Loucy (cell line): ENCODE results near the gene MYEOV.

Experiments
- H2AFZ ChIP-seq: fragments of 200-600 bp; sonication (generic); 2 replicates; pipeline ENCODE4 v1.6.0; 2016; ENCODE audit warnings: antibody characterized with exemption, mild to moderate bottlenecking, low read length, moderate library complexity
- H3F3A ChIP-seq: fragments of 200-600 bp; 2 replicates; pipeline ENCODE4 v1.6.0; 2016; ENCODE audit warnings: antibody characterized with exemption, low read depth, mild to moderate bottlenecking
- H3K27me3 ChIP-seq: fragments of 200-600 bp; sonication (generic); 2 replicates; pipeline ENCODE4 v1.6.1; 2014; ENCODE audit warnings: low read length, mild to moderate bottlenecking; ENCODE audit not compliant: insufficient read depth, poor library complexity, severe bottlenecking
- H3K36me3 ChIP-seq: fragments of 200-600 bp; sonication (generic); 2 replicates; pipeline ENCODE4 v1.6.1; 2016; ENCODE audit warnings: low read length; ENCODE audit not compliant: insufficient read depth
- H3K4me1 ChIP-seq: fragments of 200-600 bp; sonication (generic); 2 replicates; pipeline ENCODE4 v1.5.1; 2014; ENCODE audit warnings: low read length, mild to moderate bottlenecking; ENCODE audit not compliant: insufficient read depth, poor library complexity, severe bottlenecking
- H3K4me2 ChIP-seq: fragments of 200-600 bp; sonication (generic); 2 replicates; pipeline ENCODE4 v1.6.0; 2014; ENCODE audit warnings: antibody characterized with exemption, low read length, low read depth, mild to moderate bottlenecking; ENCODE audit not compliant: poor library complexity, severe bottlenecking
- H3K4me3 ChIP-seq: fragments of 200-600 bp; sonication (generic); 2 replicates; pipeline ENCODE4 v1.5.1; 2014; ENCODE audit warnings: low read length, mild to moderate bottlenecking, mixed read lengths; ENCODE audit not compliant: poor library complexity, severe bottlenecking
- H3K79me2 ChIP-seq: fragments of 200-600 bp; sonication (generic); 2 replicates; pipeline ENCODE4 v1.6.1; 2014; ENCODE audit warnings: low read length; ENCODE audit not compliant: insufficient read depth
- H3K9ac ChIP-seq: fragments of 200-600 bp; sonication (generic); 2 replicates; pipeline ENCODE4 v1.6.0; 2014; ENCODE audit warnings: mild to moderate bottlenecking, low read depth, low read length, moderate library complexity; ENCODE audit not compliant: poor library complexity, severe bottlenecking
- H3K9me2 ChIP-seq: fragments of 200-600 bp; sonication (generic); replicated peaks from 2 replicates; pipeline ENCODE4 v1.6.1; 2016; ENCODE audit warnings: low read depth, low read length, mixed read lengths
- H3K9me3 ChIP-seq: fragments of 200-600 bp; sonication (generic); 2 replicates; pipeline ENCODE4 v1.6.1; 2014; ENCODE audit warnings: mild to moderate bottlenecking, antibody characterized with exemption, low read length, low read depth; ENCODE audit not compliant: insufficient read depth
- H4K20me1 ChIP-seq: fragments of 200-600 bp; sonication (generic); 2 replicates; pipeline ENCODE4 v1.6.0; 2014; ENCODE audit warnings: antibody characterized with exemption, low read length, mild to moderate bottlenecking; ENCODE audit not compliant: insufficient read depth, poor library complexity, severe bottlenecking
- CTCF ChIP-seq: fragments of 200-600 bp; sonication (generic); conservative IDR thresholded peaks from 2 replicates; pipeline ENCODE4 v1.5.1; 2014; ENCODE audit warnings: mild to moderate bottlenecking, antibody characterized with exemption, low read length
- EZH2phosphoT487 ChIP-seq: fragments of 200-600 bp; IDR thresholded peaks from 2 replicates; pipeline ENCODE4 v1.6.1; 2018; ENCODE audit warnings: antibody characterized with exemption, mild to moderate bottlenecking, moderate library complexity, borderline replicate concordance

MYEOV gene

GRCh38 chr11:69293087-69293486 is 868 bp upstream of the MYEOV start:
- H3K36me3 ChIP-seq = no peaks in the 10 kb centered on the region
- no peak overlapping the region for H2AFZ ChIP-seq
- H3K9ac ChIP-seq = no peak overlapping the region
- no peak for TF ChIP-seq CTCF
- TF ChIP-seq EZH2phosphoT487 = no peak
- H3K9me2 ChIP-seq = no peaks in the 10 kb centered on the region
- no peaks in the 10 kb centered on the region for H3K9me3 ChIP-seq
- H3K4me3 ChIP-seq = no peak overlapping the region
- no peaks in the 10 kb centered on the region for H3F3A ChIP-seq
- no peaks in the 10 kb centered on the region for H3K27me3 ChIP-seq
- peaks cover 49% of the 10 kb centered on the region for H3K4me1 ChIP-seq
- no peaks in the 10 kb centered on the region for H4K20me1 ChIP-seq
- no peaks in the 10 kb centered on the region for H3K79me2 ChIP-seq
- H3K4me2 ChIP-seq = no peak overlapping the region

- Histone ChIP-seq H3K9me2 (no peaks in the 10 kb centered on the region), H3K4me3 (no peak overlapping the region), H4K20me1 (no peaks in the 10 kb centered on the region), H2AFZ (no peak overlapping the region), H3K9me3 (no peaks in the 10 kb centered on the region), H3K79me2 (no peaks in the 10 kb centered on the region), H3K4me1 (peaks cover 64% of the 10 kb centered on the region), H3F3A (no peaks in the 10 kb centered on the region), H3K36me3 (no peaks in the 10 kb centered on the region), H3K4me2 (no peak overlapping the region), H3K9ac (no peak overlapping the region), H3K27me3 (no peaks in the 10 kb centered on the region)
- TF ChIP-seq EZH2phosphoT487 (no peak), CTCF (no peak)
Measured at GRCh38 chr11:69294571-69295078, 670 bp downstream of the MYEOV start.

GRCh38 chr11:69295079-69295994 is 1.4 kb downstream of the MYEOV start:
- Histone ChIP-seq H3K36me3 (no peaks in the 10 kb centered on the region), H3K9me3 (no peaks in the 10 kb centered on the region), H3K9me2 (no peaks in the 10 kb centered on the region), H3K4me1 (peaks cover 72% of the 10 kb centered on the region), H3K27me3 (no peaks in the 10 kb centered on the region), H3K4me3 (no peak overlapping the region), H2AFZ (no peak overlapping the region), H4K20me1 (no peaks in the 10 kb centered on the region), H3K4me2 (no peak overlapping the region), H3K79me2 (no peaks in the 10 kb centered on the region), H3K9ac (no peak overlapping the region), H3F3A (no peaks in the 10 kb centered on the region)
- TF ChIP-seq EZH2phosphoT487 = no peak
- TF ChIP-seq CTCF = no peak
